Hepatocyte (in vitro differentiated cells): ENCODE measurements around the gene PGAM4. TPM values are rescaled to one million over a fixed set of nuclear protein-coding genes. Genes with fewer than 3 reads are reported as not detected.

Experiments
- DNase-seq: peaks from one replicate; pipeline ENCODE4 v3.0.0-alpha.2; 2016; ENCODE audit warnings: low spot score
- H2AFZ ChIP-seq: fragments of 200-600 bp; sonication (generic); 2 replicates; pipeline ENCODE4 v1.6.0; 2016; ENCODE audit warnings: antibody characterized with exemption, mild to moderate bottlenecking
- H3K27ac ChIP-seq: fragments of 200-600 bp; sonication (generic); 2 replicates; pipeline ENCODE4 v1.5.1; 2016; ENCODE audit warnings: mild to moderate bottlenecking
- H3K27me3 ChIP-seq: fragments of 200-600 bp; sonication (generic); 2 replicates; pipeline ENCODE4 v1.6.1; 2016
- H3K36me3 ChIP-seq: fragments of 200-600 bp; sonication (generic); replicated peaks from 2 replicates; pipeline ENCODE4 v1.5.1; 2016; ENCODE audit warnings: low read depth; ENCODE audit not compliant: insufficient read depth
- H3K4me1 ChIP-seq: fragments of 200-600 bp; sonication (generic); 2 replicates; pipeline ENCODE4 v1.5.1; 2016; ENCODE audit warnings: mild to moderate bottlenecking, moderate library complexity; ENCODE audit not compliant: insufficient read depth
- H3K4me2 ChIP-seq: fragments of 200-600 bp; sonication (generic); 2 replicates; pipeline ENCODE4 v1.6.0; 2016
- H3K4me3 ChIP-seq: fragments of 200-600 bp; sonication (generic); 2 replicates; pipeline ENCODE4 v1.5.1; 2016; ENCODE audit warnings: mild to moderate bottlenecking
- H3K79me2 ChIP-seq: fragments of 200-600 bp; sonication (generic); 2 replicates; pipeline ENCODE4 v1.6.0; 2017; ENCODE audit warnings: mild to moderate bottlenecking
- H3K9me2 ChIP-seq: fragments of 200-600 bp; sonication (generic); replicated peaks from 2 replicates; pipeline ENCODE4 v1.6.0; 2017; ENCODE audit warnings: mild to moderate bottlenecking; ENCODE audit not compliant: insufficient read depth
- H3K9me3 ChIP-seq: fragments of 200-600 bp; sonication (generic); 2 replicates; pipeline ENCODE4 v1.5.1; 2016; ENCODE audit warnings: low read depth, mild to moderate bottlenecking
- H4K20me1 ChIP-seq: fragments of 200-600 bp; sonication (generic); 2 replicates; pipeline ENCODE4 v1.6.0; 2016; ENCODE audit warnings: mild to moderate bottlenecking; ENCODE audit not compliant: insufficient read depth, poor library complexity, severe bottlenecking
- CTCF ChIP-seq: fragments of 200-600 bp; sonication (generic); IDR thresholded peaks from 2 replicates; pipeline ENCODE4 v1.5.1; 2016; ENCODE audit warnings: antibody characterized with exemption, mild to moderate bottlenecking; ENCODE audit not compliant: poor library complexity
- EZH2 ChIP-seq: fragments of 200-600 bp; sonication (generic); IDR thresholded peaks from 2 replicates; pipeline ENCODE4 v1.6.1; 2016; ENCODE audit warnings: antibody characterized with exemption, mild to moderate bottlenecking, borderline replicate concordance
- EZH2phosphoT487 ChIP-seq: fragments of 200-600 bp; sonication (generic); IDR thresholded peaks from one replicate; pipeline ENCODE4 v1.6.1; 2018; ENCODE audit warnings: antibody characterized with exemption, mild to moderate bottlenecking, low read depth, moderate library complexity; ENCODE audit not compliant: unreplicated experiment, severe bottlenecking
- WGBS: methylation state at CpG from one replicate; pipeline ENCODE4 v1.1.6; 2016; ENCODE audit warnings: low lambda C conversion rate; ENCODE audit errors: missing lambda C conversion rate; 5-methylcytosine and 5-hydroxymethylcytosine counted together
- polyA plus RNA-seq: library from polyadenylated mRNA; unstranded; fragments of >200 nt; fragmentation: Nextera tagmentation; extraction: Ambion mirVana; gene quantifications from 2 replicates; pipeline ENCODE4 v1.2.1, GENCODE V29; 2016
- total RNA-seq: library from RNA; depleted of rRNA; stranded (reverse); fragments of >200 nt; gene quantifications from 2 replicates; pipeline ENCODE4 v1.2.3, GENCODE V29; 2014

Gene PGAM4
- total and polyA plus RNA-seq, 2 experiments from 2014 or later, result not detected

GRCh38 chrX:77937291-77937690 lies 32.1 kb downstream of the PGAM4 start:
- H3K4me3 ChIP-seq, result no peak overlapping the region
- 60% methylated on average over 3 of the region's 3 CpGs for WGBS
- no peaks in the 10 kb centered on the region for H3K27me3 ChIP-seq
- H3K9me3 ChIP-seq, result no peaks in the 10 kb centered on the region
- no peaks in the 10 kb centered on the region for H3K9me2 ChIP-seq
- no peaks in the 10 kb centered on the region for H4K20me1 ChIP-seq
- TF ChIP-seq EZH2phosphoT487 (no peak), EZH2 (no peak), CTCF (no peak)
- H3K36me3 ChIP-seq, result no peaks in the 10 kb centered on the region
- H2AFZ ChIP-seq, result no peak overlapping the region
- no peak for DNase-seq
- no peaks in the 10 kb centered on the region for H3K4me1 ChIP-seq
- H3K27ac ChIP-seq, result no peak overlapping the region
- no peaks in the 10 kb centered on the region for H3K79me2 ChIP-seq
- no peak overlapping the region for H3K4me2 ChIP-seq

- H3K9me3 ChIP-seq, result no peaks in the 10 kb centered on the region
- H2AFZ ChIP-seq, result no peak overlapping the region
- H3K27me3 ChIP-seq, result no peaks in the 10 kb centered on the region
- DNase-seq, result no peak
- no peak overlapping the region for H3K4me3 ChIP-seq
- no peaks in the 10 kb centered on the region for H4K20me1 ChIP-seq
- no peak overlapping the region for H3K27ac ChIP-seq
- H3K9me2 ChIP-seq, result no peaks in the 10 kb centered on the region
- H3K36me3 ChIP-seq, result no peaks in the 10 kb centered on the region
- H3K4me2 ChIP-seq, result no peak overlapping the region
- no peaks in the 10 kb centered on the region for H3K79me2 ChIP-seq
- no peaks in the 10 kb centered on the region for H3K4me1 ChIP-seq
- TF ChIP-seq EZH2 (no peak), EZH2phosphoT487 (no peak), CTCF (no peak)
These were observed 33.1 kb downstream of the PGAM4 start for GRCh38 chrX:77936299-77936698.

GRCh38 chrX:77935886-77936285 lies 33.6 kb downstream of the PGAM4 start:
- Histone ChIP-seq H3K9me3 (no peaks in the 10 kb centered on the region), H2AFZ (no peak overlapping the region), H3K4me3 (no peak overlapping the region), H3K79me2 (no peaks in the 10 kb centered on the region), H3K27me3 (no peaks in the 10 kb centered on the region), H3K4me2 (no peak overlapping the region), H3K9me2 (no peaks in the 10 kb centered on the region), H3K4me1 (no peaks in the 10 kb centered on the region), H4K20me1 (no peaks in the 10 kb centered on the region), H3K36me3 (no peaks in the 10 kb centered on the region), H3K27ac (no peak overlapping the region)
- no peak for DNase-seq
- WGBS, result 80% methylated on average over 1 of the region's 1 CpG
- TF ChIP-seq EZH2phosphoT487 (no peak), CTCF (no peak), EZH2 (no peak)

GRCh38 chrX:77930581-77930980 lies 38.9 kb downstream of the PGAM4 start:
- H2AFZ ChIP-seq, result no peak overlapping the region
- DNase-seq, result no peak
- H3K27ac ChIP-seq, result no peak overlapping the region
- no peaks in the 10 kb centered on the region for H3K27me3 ChIP-seq
- H3K36me3 ChIP-seq, result no peaks in the 10 kb centered on the region
- H4K20me1 ChIP-seq, result no peaks in the 10 kb centered on the region
- H3K4me3 ChIP-seq, result no peak overlapping the region
- 66% methylated on average over 1 of the region's 1 CpG for WGBS
- no peaks in the 10 kb centered on the region for H3K4me1 ChIP-seq
- H3K9me3 ChIP-seq, result no peaks in the 10 kb centered on the region
- TF ChIP-seq CTCF (no peak), EZH2 (no peak), EZH2phosphoT487 (no peak)
- H3K9me2 ChIP-seq, result no peaks in the 10 kb centered on the region
- no peak overlapping the region for H3K4me2 ChIP-seq
- H3K79me2 ChIP-seq, result no peaks in the 10 kb centered on the region
